K562 (cell line): ENCODE data around the gene SCARF2. TPM values are rescaled to one million over a fixed set of nuclear protein-coding genes. Genes with fewer than 3 reads are reported as not detected.

Source experiments
- CBFB ChIP-seq: sonication (generic); formaldehyde crosslinking; IDR thresholded peaks from 2 replicates; pipeline ENCODE4 v1.4.0; 2020; ENCODE audit warnings: mild to moderate bottlenecking, missing genetic modification reagents
- IRF2 ChIP-seq: sonication (generic); formaldehyde crosslinking; IDR thresholded peaks from 2 replicates; pipeline ENCODE4 v1.8.1; 2022; ENCODE audit warnings: mild to moderate bottlenecking, missing genetic modification reagents
- KDM4B ChIP-seq, 2 experiments: fragments of 450-650 bp in 1 of 2; sonication (generic) in 1 of 2; IDR thresholded peaks; 2 replicates each; pipeline ENCODE4 v1.6.1; 2016 to 2017; ENCODE audit warnings: borderline replicate concordance in 2 of 2, antibody characterized with exemption in 1 of 2, low read depth in 1 of 2, mild to moderate bottlenecking in 1 of 2
- MYBL2 ChIP-seq, 2 experiments: fragments of 450-650 bp in 1 of 2; sonication (generic) in 1 of 2; formaldehyde crosslinking in 1 of 2; IDR thresholded peaks; 2 replicates each; pipeline versions ENCODE4 v1.6.1 to v1.8.1; 2017 to 2022; ENCODE audit warnings: borderline replicate concordance in 1 of 2, inconsistent platforms in 1 of 2, low read depth in 1 of 2, mild to moderate bottlenecking in 1 of 2, missing genetic modification reagents in 1 of 2, moderate library complexity in 1 of 2
- NCOA4 ChIP-seq: fragments of 450-650 bp; IDR thresholded peaks from 2 replicates; pipeline ENCODE4 v1.6.1; 2018; ENCODE audit warnings: mild to moderate bottlenecking; ENCODE audit not compliant: partially characterized antibody
- PHF21A ChIP-seq: fragments of 450-650 bp; IDR thresholded peaks from 2 replicates; pipeline ENCODE4 v1.6.1; 2017; ENCODE audit warnings: low read depth, borderline replicate concordance
- POLR2AphosphoS2 ChIP-seq: IDR thresholded peaks from 2 replicates; pipeline ENCODE4 v1.6.1; 2012; ENCODE audit warnings: low read length, improper control_type of control experiment
- POLR2G ChIP-seq: fragments of 200-400 bp; formaldehyde crosslinking; IDR thresholded peaks from 2 replicates; pipeline ENCODE4 v1.6.1; 2017; ENCODE audit warnings: low read depth, mild to moderate bottlenecking, antibody characterized with exemption, low read length, moderate library complexity
- SIN3A ChIP-seq, 2 experiments: fragments of 150-350 bp in 1 of 2; IDR thresholded peaks; 2 replicates each; pipeline ENCODE4 v1.6.1; 2011 to 2016; ENCODE audit warnings: borderline replicate concordance in 2 of 2, low read depth in 2 of 2, low read length in 2 of 2, mild to moderate bottlenecking in 2 of 2, moderate library complexity in 2 of 2; ENCODE audit not compliant: control insufficient read depth in 1 of 2
- SIX5 ChIP-seq, 2 experiments: IDR thresholded peaks; 2 replicates each; pipeline ENCODE4 v1.6.1; 2011; ENCODE audit warnings: low read length in 2 of 2, borderline replicate concordance in 1 of 2, low read depth in 1 of 2, mild to moderate bottlenecking in 1 of 2, moderate library complexity in 1 of 2; ENCODE audit not compliant: insufficient read depth in 1 of 2
- SUPT5H ChIP-seq: fragments of 450-650 bp; IDR thresholded peaks from 2 replicates; pipeline ENCODE4 v1.6.1; 2016
- YY1 ChIP-seq, 3 experiments: IDR thresholded peaks; 2 replicates each; pipeline ENCODE4 v1.6.1; 2011; ENCODE audit warnings: low read length in 2 of 3, mild to moderate bottlenecking in 2 of 3, moderate library complexity in 2 of 3, borderline replicate concordance in 1 of 3, control low read depth in 1 of 3, low read depth in 1 of 3; ENCODE audit not compliant: insufficient read depth in 3 of 3, insufficient replicate concordance in 2 of 3, control insufficient read depth in 1 of 3, insufficient read length in 1 of 3; ENCODE audit errors: extremely low read depth in 1 of 3
- ZC3H4 ChIP-seq: sonication (generic); formaldehyde crosslinking; IDR thresholded peaks from 2 replicates; pipeline ENCODE4 v1.9.0; 2021; ENCODE audit warnings: missing genetic modification reagents, borderline replicate concordance
- ZNF431 ChIP-seq: sonication (generic); formaldehyde crosslinking; IDR thresholded peaks from 2 replicates; pipeline ENCODE4 v1.8.0; 2022; ENCODE audit warnings: mild to moderate bottlenecking, missing genetic modification reagents
- polyA plus RNA-seq, 8 experiments: library from polyadenylated mRNA; depleted of rRNA in 4 of 8; stranded (reverse) in 5 of 8; unstranded in 3 of 8; fragments of >200 nt; fragmentation: Nextera tagmentation in 2 of 8; fragmentation: Illumina TruSeq in 1 of 8; extraction: Ambion mirVana in 2 of 8; extraction: Trizol in 1 of 8; gene quantifications; 2 replicates each; pipeline versions ENCODE4 v1.2.1 to v1.2.3, GENCODE V29; 2011 to 2014; ENCODE audit warnings: inconsistent platforms in 1 of 8, missing spikeins in 1 of 8
- total RNA-seq, 7 experiments: library from RNA; depleted of rRNA in 6 of 7; stranded (reverse); fragments of >200 nt in 6 of 7; fragmentation: Illumina TruSeq in 2 of 7; extraction: Trizol in 2 of 7; gene quantifications; 2 replicates each; pipeline versions ENCODE4 v1.2.1 to v1.2.3, GENCODE V29; 2011 to 2021; ENCODE audit warnings: low replicate concordance in 1 of 7
- TF ChIP-seq, protein P1 (sequence below): sonication (generic); formaldehyde crosslinking; IDR thresholded peaks from 2 replicates; pipeline ENCODE4 v1.4.0; 2020; ENCODE audit warnings: mild to moderate bottlenecking, missing genetic modification reagents
- TF ChIP-seq, protein P2 (sequence below), 2 experiments: fragments of 450-650 bp in 1 of 2; sonication (generic) in 1 of 2; formaldehyde crosslinking; conservative IDR thresholded peaks; 2 replicates each; pipeline versions ENCODE4 v1.4.0 to v1.8.1; 2020 to 2022; ENCODE audit warnings: mild to moderate bottlenecking in 1 of 2, missing genetic modification reagents in 1 of 2
- TF ChIP-seq, protein P3 (sequence below): fragments of 250-450 bp; sonication (Bioruptor Pico); IDR thresholded peaks from 2 replicates; pipeline ENCODE4 v1.4.0; 2020; ENCODE audit warnings: mild to moderate bottlenecking, moderate library complexity

SCARF2 gene
- total and polyA plus RNA-seq, 9 of the 15 experiments (the other 6 are each of a cell fraction or from before 2014, with no cell fraction given) = 0.06 to 0.32 (median 0.21) TPM; not detected in 5

DNA sequence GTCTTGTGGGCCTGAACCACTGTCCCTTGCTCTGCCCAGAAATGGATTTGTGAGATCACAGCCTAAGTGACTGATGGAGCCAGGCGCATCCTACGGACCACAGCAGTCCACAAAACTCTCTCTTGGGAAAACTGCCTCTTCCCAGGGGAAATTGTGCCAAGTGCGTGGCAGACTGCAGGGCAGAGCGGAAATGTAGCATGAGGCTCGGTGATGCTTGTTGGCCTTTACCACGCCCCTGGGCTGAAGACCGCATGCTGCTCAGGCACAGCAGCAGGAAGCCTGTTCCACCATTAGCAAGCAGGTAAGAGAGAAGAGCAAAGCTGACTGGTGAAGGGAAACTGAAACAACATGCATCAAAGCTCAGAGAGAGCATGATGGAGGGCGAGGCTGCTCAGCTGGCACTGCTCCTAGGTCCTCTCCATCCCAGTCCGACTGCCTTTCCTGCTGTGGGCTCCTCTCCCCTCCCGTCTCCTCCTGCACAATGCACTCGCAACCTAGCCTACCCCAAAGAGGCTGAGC, 26.5 kb upstream of the SCARF2 start (continued):
- TF ChIP-seq, protein P1, sequence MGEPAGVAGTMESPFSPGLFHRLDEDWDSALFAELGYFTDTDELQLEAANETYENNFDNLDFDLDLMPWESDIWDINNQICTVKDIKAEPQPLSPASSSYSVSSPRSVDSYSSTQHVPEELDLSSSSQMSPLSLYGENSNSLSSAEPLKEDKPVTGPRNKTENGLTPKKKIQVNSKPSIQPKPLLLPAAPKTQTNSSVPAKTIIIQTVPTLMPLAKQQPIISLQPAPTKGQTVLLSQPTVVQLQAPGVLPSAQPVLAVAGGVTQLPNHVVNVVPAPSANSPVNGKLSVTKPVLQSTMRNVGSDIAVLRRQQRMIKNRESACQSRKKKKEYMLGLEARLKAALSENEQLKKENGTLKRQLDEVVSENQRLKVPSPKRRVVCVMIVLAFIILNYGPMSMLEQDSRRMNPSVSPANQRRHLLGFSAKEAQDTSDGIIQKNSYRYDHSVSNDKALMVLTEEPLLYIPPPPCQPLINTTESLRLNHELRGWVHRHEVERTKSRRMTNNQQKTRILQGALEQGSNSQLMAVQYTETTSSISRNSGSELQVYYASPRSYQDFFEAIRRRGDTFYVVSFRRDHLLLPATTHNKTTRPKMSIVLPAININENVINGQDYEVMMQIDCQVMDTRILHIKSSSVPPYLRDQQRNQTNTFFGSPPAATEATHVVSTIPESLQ (CRISPR knock-in tag) = no peak
- TF ChIP-seq SIN3A (IDR thresholded peaks at IDR 0.05; ENCODE audit: borderline replicate concordance in 2 of 2, control insufficient read depth in 1 of 2, low read depth in 2 of 2, low read length in 2 of 2) (0 out of 4 replicates have a peak, but pooled peaks of 1 of the 2 experiments have one; percentile 5), POLR2G (0 out of 2 replicates have a peak, but pooled peaks have one; percentile 24), NCOA4 (no peak), POLR2AphosphoS2 (peak; percentile 14; the same call in 1 of the 2 replicates), ZNF431 (CRISPR knock-in tag) (no peak), CBFB (CRISPR knock-in tag) (peak; percentile 81), ZC3H4 (CRISPR knock-in tag) (peak; percentile 90), MYBL2 (IDR thresholded peaks at IDR 0.05; ENCODE audit: low read depth) (no peak), MYBL2 (CRISPR knock-in tag; IDR thresholded peaks at IDR 0.05; ENCODE audit: borderline replicate concordance) (peak; percentile 66; the same call in 1 of the 2 replicates), YY1 (IDR thresholded peaks at IDR 0.05; ENCODE audit: borderline replicate concordance in 1 of 3, control insufficient read depth in 1 of 3, extremely low read depth in 1 of 3, insufficient read depth in 3 of 3, insufficient read length in 1 of 3, insufficient replicate concordance in 2 of 3, low read depth in 1 of 3, low read length in 2 of 3) (peak in 1 of 3 experiments; percentile 32), SIX5 (IDR thresholded peaks at IDR 0.05; ENCODE audit: borderline replicate concordance in 1 of 2, insufficient read depth in 1 of 2, low read depth in 1 of 2, low read length in 2 of 2) (peak in 1 of 2 experiments; percentile 16; a peak in 1 of 4 replicates), PHF21A (peak; percentile 29; the same call in 1 of the 2 replicates), IRF2 (peak; percentile 80; the same call in 1 of the 2 replicates), SUPT5H (0 out of 2 replicates have a peak, but pooled peaks have one; percentile 9), KDM4B (IDR thresholded peaks at IDR 0.05; ENCODE audit: borderline replicate concordance in 2 of 2, low read depth in 1 of 2) (peak in 1 of 2 experiments; percentile 49; a peak in 1 of 4 replicates)
- TF ChIP-seq, protein P2, sequence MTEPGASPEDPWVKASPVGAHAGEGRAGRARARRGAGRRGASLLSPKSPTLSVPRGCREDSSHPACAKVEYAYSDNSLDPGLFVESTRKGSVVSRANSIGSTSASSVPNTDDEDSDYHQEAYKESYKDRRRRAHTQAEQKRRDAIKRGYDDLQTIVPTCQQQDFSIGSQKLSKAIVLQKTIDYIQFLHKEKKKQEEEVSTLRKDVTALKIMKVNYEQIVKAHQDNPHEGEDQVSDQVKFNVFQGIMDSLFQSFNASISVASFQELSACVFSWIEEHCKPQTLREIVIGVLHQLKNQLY (CRISPR knock-in tag; conservative IDR thresholded peaks at IDR 0.05) = no peak
- TF ChIP-seq, protein P3, sequence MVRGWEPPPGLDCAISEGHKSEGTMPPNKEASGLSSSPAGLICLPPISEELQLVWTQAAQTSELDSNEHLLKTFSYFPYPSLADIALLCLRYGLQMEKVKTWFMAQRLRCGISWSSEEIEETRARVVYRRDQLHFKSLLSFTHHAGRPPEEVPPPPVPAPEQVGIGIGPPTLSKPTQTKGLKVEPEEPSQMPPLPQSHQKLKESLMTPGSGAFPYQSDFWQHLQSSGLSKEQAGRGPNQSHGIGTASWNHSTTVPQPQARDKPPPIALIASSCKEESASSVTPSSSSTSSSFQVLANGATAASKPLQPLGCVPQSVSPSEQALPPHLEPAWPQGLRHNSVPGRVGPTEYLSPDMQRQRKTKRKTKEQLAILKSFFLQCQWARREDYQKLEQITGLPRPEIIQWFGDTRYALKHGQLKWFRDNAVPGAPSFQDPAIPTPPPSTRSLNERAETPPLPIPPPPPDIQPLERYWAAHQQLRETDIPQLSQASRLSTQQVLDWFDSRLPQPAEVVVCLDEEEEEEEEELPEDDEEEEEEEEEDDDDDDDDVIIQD (CRISPR knock-in tag) = peak; percentile 19; the same call in 1 of the 2 replicates
